ENCODE data around the gene CD151.

CD151 gene

DNA sequence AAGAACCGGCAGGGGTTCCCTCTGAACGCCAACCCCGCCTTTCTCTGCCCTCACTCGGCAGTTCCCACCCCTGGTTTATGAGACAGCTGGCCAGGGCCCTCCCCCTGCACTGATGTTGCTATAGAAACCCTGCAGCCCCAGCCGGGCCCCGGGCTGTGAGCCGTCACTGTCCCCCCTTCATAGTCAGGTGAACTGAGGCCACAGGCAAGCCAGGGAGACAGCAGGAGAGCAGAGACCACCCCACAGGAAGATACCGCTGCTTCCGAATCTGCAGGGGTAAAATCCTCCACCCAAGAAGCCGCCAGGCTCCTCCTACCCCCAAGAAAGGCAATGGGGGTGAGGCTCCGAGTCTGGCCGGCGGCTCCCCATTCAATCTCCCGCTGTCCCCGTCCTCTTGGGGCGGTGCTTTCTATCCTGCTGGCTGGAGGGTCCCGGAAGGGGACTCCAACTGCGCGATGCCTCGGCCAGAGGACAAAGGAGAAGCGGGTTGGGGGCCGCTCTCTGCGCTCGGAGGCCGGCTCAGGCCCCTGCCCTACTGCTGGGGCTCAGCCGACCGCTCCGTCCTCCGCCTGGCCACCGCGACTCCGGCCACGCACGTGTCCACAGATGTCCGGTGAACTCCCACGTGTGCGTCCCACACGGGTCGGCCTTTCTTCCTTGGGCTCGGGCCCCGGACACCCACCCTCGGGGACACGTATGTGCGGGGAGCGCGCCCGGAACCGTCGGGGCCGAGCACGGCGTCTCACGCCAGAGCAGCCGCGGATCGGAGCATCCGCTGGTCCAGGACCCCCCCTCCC is 35.3 kb upstream of the CD151 start:
- DNase-seq, result peak; percentile 83

DNA sequence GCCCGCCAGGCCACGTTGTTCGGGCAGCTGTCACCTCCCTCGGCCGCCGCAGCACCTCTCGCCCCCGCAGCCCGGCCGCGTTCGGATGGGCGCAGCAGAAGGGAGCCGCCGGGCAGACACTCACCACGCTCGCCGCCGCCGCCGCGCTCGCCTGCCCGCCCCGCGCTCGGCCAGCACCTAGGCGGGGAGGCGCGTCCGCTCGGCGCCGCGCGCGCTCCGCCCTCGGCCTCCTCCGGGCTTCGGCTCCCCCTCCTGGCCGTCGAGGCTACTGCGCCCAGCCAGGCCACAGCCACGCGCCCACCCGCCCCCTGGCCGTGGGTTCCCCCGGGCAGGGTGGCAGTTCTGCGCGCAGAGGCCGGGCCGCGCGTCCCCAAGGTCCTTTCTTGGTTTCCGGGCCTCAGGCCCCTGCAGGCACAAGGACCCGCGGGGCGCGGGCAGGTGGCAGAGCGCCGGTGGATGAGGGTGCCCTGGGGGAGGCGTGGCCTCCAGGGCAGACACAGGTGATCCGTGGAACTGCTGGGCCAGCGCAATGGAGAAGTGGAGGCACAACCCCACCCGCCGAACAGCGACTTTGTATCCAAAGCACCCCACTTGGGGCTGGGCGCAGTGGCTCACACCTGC is 34.5 kb upstream of the CD151 start, which contains the start of gene SLC25A22:
TSS of gene SLC25A22 (minus strand) at position 189 of the 621 bp plus-strand sequence. CDS start 3,275 bp downstream, outside the sequence.
- peak; percentile 83 for DNase-seq

GRCh38 chr11:799641-800316 is 33.0 kb upstream of the CD151 start:
- DNase-seq, result no peak

DNA sequence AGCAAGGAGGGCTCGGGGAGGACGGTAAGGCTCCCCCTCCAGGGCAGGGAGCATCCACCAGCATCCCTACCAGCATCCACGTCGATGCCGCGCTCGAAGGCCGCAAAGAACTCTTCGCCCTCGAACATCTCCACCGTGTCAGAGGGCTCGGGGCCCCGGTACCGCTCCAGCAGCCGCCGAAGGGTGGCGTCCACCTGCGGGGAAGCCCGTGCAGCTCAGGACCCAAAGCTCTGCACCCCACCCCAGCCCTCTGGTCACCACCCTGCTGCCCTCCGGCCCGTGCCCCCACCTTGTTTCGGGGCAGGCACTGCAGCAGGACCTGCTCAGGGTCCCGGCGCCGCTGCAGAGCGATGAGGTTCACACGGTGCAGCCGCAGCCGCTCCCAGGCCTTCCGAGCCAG is 32.3 kb upstream of the CD151 start:
- DNase-seq, result no peak

GRCh38 chr11:801097-801780 is 31.5 kb upstream of the CD151 start:
- DNase-seq, result no peak

GRCh38 chr11:802018-802617 is 30.6 kb upstream of the CD151 start:
- no peak for DNase-seq

GRCh38 chr11:802693-803466 is 29.9 kb upstream of the CD151 start:
- DNase-seq, result no peak

DNA sequence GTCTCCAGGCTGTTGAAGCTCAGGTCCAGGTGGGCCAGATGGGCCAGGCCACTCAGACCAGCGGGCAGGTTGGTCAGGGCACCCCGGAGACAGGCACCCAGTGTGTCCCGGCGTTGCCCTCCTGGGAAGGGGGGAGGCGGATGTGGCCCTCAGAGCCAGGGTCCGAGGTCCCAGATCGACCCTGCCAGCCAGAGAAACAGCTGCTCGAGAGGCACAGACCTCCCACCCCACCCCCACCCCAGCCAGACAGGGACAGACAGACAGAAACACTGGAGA is 29.3 kb upstream of the CD151 start:
- DNase-seq, result no peak

DNA sequence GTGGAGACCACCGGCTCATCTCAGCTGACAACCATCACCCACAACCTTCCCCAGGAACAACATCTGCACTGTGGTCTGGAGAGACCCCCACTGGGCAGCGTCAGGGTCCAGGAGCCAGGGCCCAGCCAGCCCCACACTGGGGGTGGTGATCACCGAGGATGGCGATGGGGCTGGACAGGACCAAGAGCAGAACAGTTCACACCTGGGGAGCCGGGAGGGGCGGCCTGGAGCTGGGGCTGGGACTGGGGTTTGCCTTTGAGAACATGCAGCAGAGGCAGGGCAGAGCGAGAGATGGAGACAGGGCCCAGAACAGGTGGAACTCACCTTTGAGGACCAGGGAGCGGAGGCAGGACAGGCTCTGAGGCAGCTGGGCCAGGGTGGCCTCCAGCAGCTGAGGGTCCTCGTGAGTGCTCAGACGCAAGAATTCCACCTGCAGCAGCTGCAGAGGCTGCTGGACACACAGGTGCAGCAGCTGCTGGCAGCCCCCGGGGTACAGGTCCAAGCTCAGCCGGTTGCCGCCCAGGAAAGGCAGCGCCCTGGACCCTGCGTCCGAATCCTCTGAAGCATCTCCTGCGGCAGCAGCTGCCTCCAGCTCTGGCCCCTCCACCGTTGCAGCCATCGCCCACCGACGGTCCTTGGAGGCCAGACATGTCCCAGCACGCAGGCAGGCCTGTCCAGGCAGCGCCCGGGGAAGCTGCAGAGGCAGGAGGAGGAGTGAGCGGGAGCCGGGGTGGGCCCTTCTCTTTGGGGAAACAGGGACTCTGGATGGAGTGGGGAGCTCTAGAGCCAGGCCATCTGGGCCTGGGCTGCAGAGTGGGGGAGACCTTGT is 28.8 kb upstream of the CD151 start:
- DNase-seq, result no peak

- DNase-seq, result no peak
Observed at GRCh38 chr11:804599-804964, 28.2 kb upstream of the CD151 start.

GRCh38 chr11:808427-809286 is 24.1 kb upstream of the CD151 start:
- no peak for DNase-seq

GRCh38 chr11:809287-810039 is 23.3 kb upstream of the CD151 start, which contains the start of gene RPLP2:
RPLP2 (plus strand) TSS chr11:809967; CDS start chr11:810235, 268 bp downstream.
- peak; percentile 87 for DNase-seq

GRCh38 chr11:810040-810567 is 22.6 kb upstream of the CD151 start:
- no peak for DNase-seq

- DNase-seq, result no peak
Observed at GRCh38 chr11:811446-812245, 21.1 kb upstream of the CD151 start.

- no peak for DNase-seq
Observed at GRCh38 chr11:812390-812789, 20.4 kb upstream of the CD151 start.

- no peak for DNase-seq
Observed at GRCh38 chr11:813072-813455, 19.7 kb upstream of the CD151 start.

- no peak for DNase-seq
Observed at GRCh38 chr11:813456-814096, 19.2 kb upstream of the CD151 start.
